Peyer's patch (tissue), 4 donors: Measurements from ENCODE around the gene CETP.

Source experiments
- POLR2A ChIP-seq, 2 donors: fragments of 450-650 bp; IDR thresholded peaks; one replicate each; pipeline ENCODE4 v1.5.1; 2017; ENCODE audit warnings: antibody characterized with exemption in 2 of 2, mild to moderate bottlenecking in 2 of 2, moderate library complexity in 2 of 2
- TF ChIP-seq, protein P1 (sequence below), 6 experiments: fragments of 450-650 bp in 4 of 6; fragments of 200-600 bp in 2 of 6; sonication (generic) in 1 of 6; IDR thresholded peaks; one replicate each; pipeline ENCODE4 v1.5.1; 2017 to 2019; ENCODE audit warnings: antibody characterized with exemption in 6 of 6, mild to moderate bottlenecking in 3 of 6, moderate library complexity in 1 of 6

DNA sequence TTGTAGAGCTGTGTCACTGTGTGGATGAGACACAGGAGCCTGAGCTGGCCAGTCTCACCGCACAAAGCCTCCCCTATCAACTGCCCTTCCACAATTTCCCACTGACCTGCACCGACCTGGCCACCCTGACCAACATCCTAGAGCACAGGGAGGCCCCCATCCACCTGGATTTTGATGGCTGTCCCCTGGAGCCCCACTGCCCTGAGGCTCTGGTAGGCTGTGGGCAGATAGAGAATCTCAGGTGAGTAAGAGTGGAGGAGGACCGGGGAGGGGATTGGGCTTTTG lies 65.0 kb downstream of the CETP start:
- TF ChIP-seq, protein P1, sequence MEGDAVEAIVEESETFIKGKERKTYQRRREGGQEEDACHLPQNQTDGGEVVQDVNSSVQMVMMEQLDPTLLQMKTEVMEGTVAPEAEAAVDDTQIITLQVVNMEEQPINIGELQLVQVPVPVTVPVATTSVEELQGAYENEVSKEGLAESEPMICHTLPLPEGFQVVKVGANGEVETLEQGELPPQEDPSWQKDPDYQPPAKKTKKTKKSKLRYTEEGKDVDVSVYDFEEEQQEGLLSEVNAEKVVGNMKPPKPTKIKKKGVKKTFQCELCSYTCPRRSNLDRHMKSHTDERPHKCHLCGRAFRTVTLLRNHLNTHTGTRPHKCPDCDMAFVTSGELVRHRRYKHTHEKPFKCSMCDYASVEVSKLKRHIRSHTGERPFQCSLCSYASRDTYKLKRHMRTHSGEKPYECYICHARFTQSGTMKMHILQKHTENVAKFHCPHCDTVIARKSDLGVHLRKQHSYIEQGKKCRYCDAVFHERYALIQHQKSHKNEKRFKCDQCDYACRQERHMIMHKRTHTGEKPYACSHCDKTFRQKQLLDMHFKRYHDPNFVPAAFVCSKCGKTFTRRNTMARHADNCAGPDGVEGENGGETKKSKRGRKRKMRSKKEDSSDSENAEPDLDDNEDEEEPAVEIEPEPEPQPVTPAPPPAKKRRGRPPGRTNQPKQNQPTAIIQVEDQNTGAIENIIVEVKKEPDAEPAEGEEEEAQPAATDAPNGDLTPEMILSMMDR (IDR thresholded peaks at IDR 0.05), result no peak
- TF ChIP-seq POLR2A (IDR thresholded peaks at IDR 0.05), result no peak
